Vagina (tissue), 2 donors: Measurements from ENCODE around the gene VPS33B.
"Not testable (repeated sequence)": the region's sequence is repeated elsewhere in the genome, so short reads cannot be mapped to it uniquely, and the experiment has no call there.

Source experiments
- CTCF ChIP-seq, 3 experiments: fragments of 450-650 bp in 2 of 3; fragments of 200-600 bp in 1 of 3; sonication (generic) in 1 of 3; IDR thresholded peaks; one replicate each; pipeline ENCODE4 v1.5.1; 2017 to 2019; ENCODE audit warnings: antibody characterized with exemption in 3 of 3, mild to moderate bottlenecking in 2 of 3, moderate library complexity in 2 of 3
- POLR2A ChIP-seq, 2 donors: fragments of 450-650 bp; IDR thresholded peaks; one replicate each; pipeline ENCODE4 v1.6.1; 2017; ENCODE audit warnings: antibody characterized with exemption in 2 of 2, mild to moderate bottlenecking in 2 of 2, moderate library complexity in 2 of 2

- TF ChIP-seq POLR2A, CTCF (IDR thresholded peaks at IDR 0.05): not testable (repeated sequence)
Observed at GRCh38 chr15:91013701-91014100, 8.7 kb downstream of the VPS33B start.
